Activated CD4-positive, alpha-beta T cell treated with anti-CD3 and anti-CD28 coated beads for 4 hours (primary cell): ENCODE measurements around the gene TUFM.
"Not testable (repeated sequence)": the region's sequence is repeated elsewhere in the genome, so short reads cannot be mapped to it uniquely, and the experiment has no call there.

Experiments used
- DNase-seq, 2 donors: peaks; one replicate each; pipeline ENCODE4 v3.0.0-alpha.2; 2020

TUFM gene

DNA sequence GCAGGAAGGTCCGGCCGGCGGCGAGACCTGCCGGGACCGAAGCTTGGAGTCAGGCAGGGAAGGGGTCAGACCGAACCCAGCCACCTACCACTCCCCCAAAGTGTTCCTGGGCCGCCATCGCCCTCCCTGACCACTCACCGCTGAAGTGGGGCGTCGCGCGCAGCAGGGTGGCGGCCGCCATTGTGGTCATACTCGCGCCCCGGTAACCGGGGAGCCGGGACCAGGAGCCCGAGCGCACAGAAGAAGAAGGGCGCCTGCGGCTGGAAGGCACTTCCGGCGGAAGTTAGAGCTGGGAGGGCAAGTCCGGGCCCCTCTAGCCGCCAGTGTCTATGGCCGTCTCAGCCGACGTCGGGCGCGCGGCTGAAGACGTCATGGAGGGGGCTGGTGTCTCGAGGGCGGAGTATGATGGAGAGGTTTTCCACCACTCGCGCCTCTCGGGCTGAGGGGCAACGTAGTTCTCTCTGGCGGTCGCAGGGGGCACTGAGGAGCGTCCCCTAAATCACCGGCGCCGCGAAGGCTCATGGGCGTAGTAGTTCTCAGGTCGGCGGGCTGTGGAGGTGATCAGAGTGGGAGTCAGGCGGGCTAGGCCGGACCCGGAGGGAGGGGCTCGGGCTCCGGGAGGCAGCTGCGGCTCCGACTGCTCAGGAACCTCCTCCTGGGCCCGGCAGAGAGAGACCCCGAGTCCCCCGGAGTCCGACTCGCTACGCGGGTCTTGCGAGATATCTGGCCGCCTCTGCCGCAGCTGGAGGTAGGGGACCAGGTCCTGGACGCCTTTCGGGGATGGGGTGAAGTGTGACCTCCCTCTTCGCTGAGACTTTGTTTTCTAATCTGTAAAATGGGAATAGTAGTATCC lies at the start of gene TUFM:
TUFM (minus strand) TSS at position 269 of the 853 bp plus-strand sequence; CDS start at position 190, 79 bp downstream.
- DNase-seq, result peak; percentile 97 to 98

DNA sequence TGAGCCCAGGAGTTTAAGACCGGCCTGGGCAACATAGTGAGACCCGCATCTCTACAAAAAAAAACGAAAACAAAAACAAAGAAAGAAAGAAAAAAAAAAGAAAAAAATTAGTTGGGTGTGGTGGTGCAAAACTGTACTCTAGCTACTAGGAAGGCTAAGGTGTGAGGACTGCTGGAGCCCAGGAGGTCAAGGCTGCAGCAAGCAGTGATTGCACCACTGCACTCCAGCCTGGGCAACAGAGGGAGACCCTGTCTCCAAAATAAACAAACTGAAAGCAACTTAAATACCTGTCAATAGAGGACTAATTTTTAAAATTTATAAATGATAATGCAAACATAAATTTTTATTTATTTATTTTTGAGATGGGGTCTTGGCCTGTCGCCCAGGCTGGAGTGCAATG lies 49.5 kb upstream of the TUFM start:
- no peak for DNase-seq

DNA sequence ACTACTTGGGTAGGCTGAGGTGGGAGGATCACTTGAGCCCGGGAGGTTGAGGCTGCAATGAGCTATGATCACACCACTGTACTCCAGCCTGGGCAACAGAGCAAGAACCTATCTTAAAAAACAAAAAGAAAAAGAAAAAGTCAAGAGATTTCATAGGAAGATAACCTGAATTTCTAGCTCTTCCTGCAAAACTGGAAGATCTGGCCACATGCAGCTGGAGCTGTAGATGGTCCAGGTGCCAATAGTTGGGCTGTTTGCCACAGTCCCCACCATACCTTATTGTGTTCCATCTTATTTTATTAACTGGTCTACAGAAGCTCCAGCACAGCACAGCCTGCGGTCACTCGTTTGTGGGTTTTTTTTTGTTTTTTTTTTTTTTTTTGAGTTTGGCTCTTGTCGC lies 47.1 kb upstream of the TUFM start:
- DNase-seq, result no peak

- no peak for DNase-seq
Observed at GRCh38 chr16:28891964-28892890, 46.1 kb upstream of the TUFM start.

- DNase-seq, result not testable (repeated sequence)
Observed at GRCh38 chr16:28890355-28890754, 44.2 kb upstream of the TUFM start.

DNA sequence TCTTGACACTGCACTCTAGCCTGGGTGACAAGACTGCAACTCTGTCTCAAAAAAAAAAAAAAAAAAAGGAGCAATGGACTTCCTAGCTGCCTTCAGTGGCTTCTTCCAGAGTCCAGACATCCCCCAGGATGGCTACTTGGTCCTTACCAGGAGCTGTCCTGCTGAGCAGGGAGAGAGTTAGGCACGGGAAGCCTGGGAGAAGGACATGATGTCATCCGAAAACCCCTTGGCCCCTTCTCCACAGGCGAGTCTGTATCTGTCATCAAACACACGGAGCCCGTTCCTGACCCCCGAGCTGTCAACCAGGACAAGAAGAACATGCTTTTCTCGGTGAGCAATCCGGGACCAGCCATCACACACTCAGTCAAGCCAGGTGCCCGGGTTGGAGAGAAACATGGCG lies 40.8 kb upstream of the TUFM start:
- no peak for DNase-seq

GRCh38 chr16:28884045-28884444 lies 37.9 kb upstream of the TUFM start:
- DNase-seq, result no peak

DNA sequence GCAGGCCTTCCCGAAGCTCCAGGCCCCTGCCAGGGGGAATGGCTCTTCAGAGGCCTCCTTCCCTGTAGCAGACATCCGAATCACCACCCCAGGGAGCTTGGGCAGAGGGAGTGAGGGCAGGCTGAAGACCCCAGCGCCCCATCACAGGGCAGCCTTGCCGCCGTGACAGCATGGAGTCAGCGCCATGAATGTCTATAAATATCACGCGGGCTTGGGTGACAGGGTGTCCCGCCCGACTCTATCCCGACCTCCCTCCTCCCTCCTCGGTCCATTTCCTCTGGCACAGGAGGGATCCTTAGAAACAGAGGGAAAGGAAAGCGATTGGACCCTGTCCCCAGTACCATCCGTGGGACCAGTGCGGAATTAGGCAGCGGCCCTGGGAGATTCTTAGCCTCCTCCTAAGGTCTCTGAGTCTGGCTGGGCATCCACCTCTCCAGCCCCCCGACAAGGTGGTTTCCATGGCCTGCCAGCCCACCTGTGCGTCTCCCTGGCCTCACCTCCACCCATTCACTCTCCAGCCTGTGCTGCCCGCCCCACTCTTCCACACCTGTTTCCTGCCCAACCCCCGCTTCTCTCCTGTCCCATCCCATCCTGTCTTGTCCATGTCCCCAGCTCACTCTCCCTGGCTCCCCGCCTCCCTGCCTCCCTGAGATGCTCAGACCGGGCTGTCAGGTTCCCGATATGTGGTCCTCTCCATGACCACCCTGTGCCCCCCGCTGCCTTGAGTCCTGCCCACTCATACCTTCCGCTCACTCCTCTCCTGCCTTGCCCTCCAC lies 37.3 kb upstream of the TUFM start:
- no peak for DNase-seq

- no peak for DNase-seq
Observed at GRCh38 chr16:28882551-28883160, 36.5 kb upstream of the TUFM start.

GRCh38 chr16:28881565-28881964 lies 35.4 kb upstream of the TUFM start:
- DNase-seq, result not testable (repeated sequence)

DNA sequence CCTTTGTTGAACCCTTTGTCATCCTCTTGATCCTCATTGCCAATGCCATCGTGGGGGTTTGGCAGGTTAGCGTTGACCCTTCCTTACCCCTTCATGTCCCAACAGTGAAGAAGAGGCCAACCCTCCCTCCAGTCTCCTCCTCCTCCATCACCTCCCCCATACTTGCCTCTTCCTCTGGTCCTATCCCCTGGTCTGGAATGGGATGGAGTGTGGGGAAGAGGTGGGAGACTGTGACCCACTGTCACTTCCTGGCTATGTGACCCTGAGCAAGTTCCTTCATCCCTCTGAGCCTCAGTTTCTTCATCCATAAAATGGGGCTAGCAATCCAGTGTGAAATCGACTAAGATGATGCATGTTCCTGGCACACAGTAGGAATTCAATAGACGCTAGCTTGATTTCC lies 34.8 kb upstream of the TUFM start:
- DNase-seq, result no peak

DNA sequence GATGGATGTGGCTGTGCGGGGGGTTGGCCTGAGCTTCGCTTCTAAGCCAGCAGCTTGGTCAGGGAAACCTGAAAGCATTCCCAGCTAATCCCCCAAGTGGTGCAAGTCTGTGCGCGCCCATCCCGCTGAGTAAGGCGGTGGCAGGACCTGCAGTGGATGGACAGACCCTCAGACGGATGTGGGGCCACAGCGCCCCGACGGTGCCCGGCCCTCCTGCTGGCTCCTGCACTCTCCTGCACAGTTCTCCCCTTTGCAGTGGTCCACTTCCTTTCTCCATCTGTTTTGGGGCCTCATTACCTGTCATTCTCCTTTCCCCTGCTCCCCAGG lies 34.4 kb upstream of the TUFM start:
- no peak for DNase-seq

- peak; percentile 87 to 89 for DNase-seq
Observed at GRCh38 chr16:28879841-28880588, 33.9 kb upstream of the TUFM start.

- no peak for DNase-seq
Observed at GRCh38 chr16:28879261-28879840, 33.2 kb upstream of the TUFM start.

DNA sequence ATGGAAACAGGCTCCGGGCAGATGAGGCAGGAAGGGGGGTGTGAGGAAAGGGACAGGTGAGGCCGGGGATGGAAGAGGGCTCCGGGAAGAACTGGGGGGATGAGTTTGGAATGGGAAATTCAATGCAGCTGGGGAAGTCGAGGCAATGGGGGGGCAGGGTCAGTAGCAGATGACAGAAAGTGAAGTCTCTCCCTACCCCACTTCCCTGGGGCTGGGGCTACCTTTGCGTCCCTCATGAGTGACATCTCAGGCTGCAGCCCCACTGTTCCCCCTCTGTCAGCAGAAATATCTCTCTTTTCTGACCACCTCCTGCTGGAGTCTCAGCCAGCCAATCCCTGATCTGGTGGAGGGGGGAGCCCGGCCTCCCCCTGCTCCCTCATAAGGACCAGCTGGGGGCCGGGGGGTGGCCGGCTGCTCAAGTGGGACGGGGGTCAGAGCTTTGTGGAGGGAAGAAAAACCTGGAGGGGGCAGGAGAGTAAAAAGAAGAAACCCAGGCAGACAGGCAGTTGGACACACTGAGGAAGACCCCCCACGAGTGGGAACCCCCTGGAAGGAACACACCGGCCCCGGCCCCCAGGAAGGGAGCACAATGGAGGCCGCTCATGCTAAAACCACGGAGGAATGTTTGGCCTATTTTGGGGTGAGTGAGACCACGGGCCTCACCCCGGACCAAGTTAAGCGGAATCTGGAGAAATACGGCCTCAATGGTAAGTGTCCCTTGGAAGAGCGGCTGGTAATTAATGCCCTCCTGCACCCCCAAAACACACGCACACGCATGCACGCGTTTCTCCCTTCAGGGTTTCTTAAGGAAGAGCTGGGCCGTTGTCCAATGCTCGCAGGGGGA lies 32.2 kb upstream of the TUFM start, which contains the start of gene ATP2A1:
ATP2A1 (plus strand) TSS at position 406 of the 844 bp plus-strand sequence; CDS start at position 590, 184 bp downstream.
- no peak for DNase-seq

DNA sequence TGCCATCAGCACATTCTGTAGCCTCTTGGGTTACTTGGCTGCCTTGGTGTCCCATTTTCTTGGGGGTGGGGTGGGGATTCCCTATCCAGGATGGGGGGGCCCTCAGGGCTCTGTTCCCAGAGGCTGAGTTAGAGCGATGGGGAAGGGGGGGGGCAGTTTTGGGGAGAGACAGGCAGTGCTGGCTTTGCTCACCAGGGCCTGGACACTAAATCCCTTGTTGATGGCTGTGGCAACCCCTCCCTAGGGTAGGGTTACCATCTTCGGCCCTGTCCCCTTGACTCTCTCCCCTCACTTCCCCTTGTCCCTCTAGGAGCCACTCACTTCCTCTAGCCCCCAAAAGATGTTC lies 31.5 kb upstream of the TUFM start:
- DNase-seq, result no peak

- no peak for DNase-seq
Observed at GRCh38 chr16:28876973-28877654, 31.0 kb upstream of the TUFM start.

GRCh38 chr16:28876019-28876659 lies 30.0 kb upstream of the TUFM start:
- DNase-seq, result no peak
